ENCODE results near the gene ZNF341.

ZNF341 gene

GRCh38 chr20:33826270-33826897 is 94.6 kb downstream of the ZNF341 start:
- DNase-seq (ENCODE audit: low spot score), result no peak

- DNase-seq (ENCODE audit: low spot score), result no peak
Measured at GRCh38 chr20:33827109-33827508, 95.3 kb downstream of the ZNF341 start.

- DNase-seq (ENCODE audit: low spot score), result no peak
Measured at GRCh38 chr20:33827634-33828325, 96.0 kb downstream of the ZNF341 start.

- DNase-seq (ENCODE audit: low spot score), result no peak
Measured at GRCh38 chr20:33828326-33828844, 96.6 kb downstream of the ZNF341 start.

GRCh38 chr20:33828967-33829560 is 97.3 kb downstream of the ZNF341 start:
- no peak for DNase-seq (ENCODE audit: low spot score)

GRCh38 chr20:33829636-33830035 is 97.8 kb downstream of the ZNF341 start:
- DNase-seq (ENCODE audit: low spot score), result no peak

GRCh38 chr20:33830371-33830770 is 98.6 kb downstream of the ZNF341 start:
- DNase-seq (ENCODE audit: low spot score), result no peak

- DNase-seq (ENCODE audit: low spot score), result no peak
Measured at GRCh38 chr20:33832103-33832804, 100.5 kb downstream of the ZNF341 start.

- no peak for DNase-seq (ENCODE audit: low spot score)
Measured at GRCh38 chr20:33833333-33833732, 101.5 kb downstream of the ZNF341 start.

- no peak for DNase-seq (ENCODE audit: low spot score)
Measured at GRCh38 chr20:33835615-33836172, 103.9 kb downstream of the ZNF341 start.

- DNase-seq (ENCODE audit: low spot score), result no peak
Measured at GRCh38 chr20:33836277-33836676, 104.5 kb downstream of the ZNF341 start.

- no peak for DNase-seq (ENCODE audit: low spot score)
Measured at GRCh38 chr20:33837096-33837830, 105.5 kb downstream of the ZNF341 start.

- no peak for DNase-seq (ENCODE audit: low spot score)
Measured at GRCh38 chr20:33838035-33838864, 106.5 kb downstream of the ZNF341 start.

GRCh38 chr20:33839591-33839990 is 107.8 kb downstream of the ZNF341 start:
- DNase-seq (ENCODE audit: low spot score), result no peak

GRCh38 chr20:33840160-33840559 is 108.4 kb downstream of the ZNF341 start:
- no peak for DNase-seq (ENCODE audit: low spot score)

- no peak for DNase-seq (ENCODE audit: low spot score)
Measured at GRCh38 chr20:33840759-33841435, 109.1 kb downstream of the ZNF341 start.

GRCh38 chr20:33841436-33841799 is 109.6 kb downstream of the ZNF341 start:
- no peak for DNase-seq (ENCODE audit: low spot score)

Data from D341Med (cell line).